Measurements from ENCODE around the gene GLRX.

Gene GLRX

DNA sequence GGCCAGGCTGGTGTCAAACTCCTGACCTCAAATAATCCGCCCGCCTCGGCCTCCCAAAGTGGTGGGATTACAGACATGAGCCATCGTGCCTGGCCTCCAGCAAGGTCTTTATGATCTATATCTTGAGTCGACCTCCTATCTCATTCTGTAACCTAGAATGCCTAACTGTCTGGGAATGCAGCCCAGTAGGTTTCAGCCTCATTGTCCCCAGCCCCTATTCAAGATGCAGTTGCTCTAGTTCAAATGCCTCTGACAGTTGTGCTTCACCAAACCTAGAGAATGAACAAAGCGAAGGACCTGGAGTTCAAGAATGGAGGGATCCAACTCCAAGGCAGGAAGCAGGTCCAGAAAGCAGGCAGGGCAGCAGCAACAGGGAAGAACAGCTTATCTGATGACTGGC is 30.8 kb downstream of the GLRX start:
- no peak for DNase-seq (ENCODE audit: low spot score)
- in situ Hi-C loops (cut with MboI; ENCODE audit: low pct_unique_long_range_greater_than_20kb, low sequenced_read_pairs, unreplicated experiment): no loop called here
- TF ChIP-seq, protein P1, sequence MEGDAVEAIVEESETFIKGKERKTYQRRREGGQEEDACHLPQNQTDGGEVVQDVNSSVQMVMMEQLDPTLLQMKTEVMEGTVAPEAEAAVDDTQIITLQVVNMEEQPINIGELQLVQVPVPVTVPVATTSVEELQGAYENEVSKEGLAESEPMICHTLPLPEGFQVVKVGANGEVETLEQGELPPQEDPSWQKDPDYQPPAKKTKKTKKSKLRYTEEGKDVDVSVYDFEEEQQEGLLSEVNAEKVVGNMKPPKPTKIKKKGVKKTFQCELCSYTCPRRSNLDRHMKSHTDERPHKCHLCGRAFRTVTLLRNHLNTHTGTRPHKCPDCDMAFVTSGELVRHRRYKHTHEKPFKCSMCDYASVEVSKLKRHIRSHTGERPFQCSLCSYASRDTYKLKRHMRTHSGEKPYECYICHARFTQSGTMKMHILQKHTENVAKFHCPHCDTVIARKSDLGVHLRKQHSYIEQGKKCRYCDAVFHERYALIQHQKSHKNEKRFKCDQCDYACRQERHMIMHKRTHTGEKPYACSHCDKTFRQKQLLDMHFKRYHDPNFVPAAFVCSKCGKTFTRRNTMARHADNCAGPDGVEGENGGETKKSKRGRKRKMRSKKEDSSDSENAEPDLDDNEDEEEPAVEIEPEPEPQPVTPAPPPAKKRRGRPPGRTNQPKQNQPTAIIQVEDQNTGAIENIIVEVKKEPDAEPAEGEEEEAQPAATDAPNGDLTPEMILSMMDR (IDR thresholded peaks at IDR 0.05; ENCODE audit: extremely low read depth, insufficient read depth, missing control alignments): no peak

DNA sequence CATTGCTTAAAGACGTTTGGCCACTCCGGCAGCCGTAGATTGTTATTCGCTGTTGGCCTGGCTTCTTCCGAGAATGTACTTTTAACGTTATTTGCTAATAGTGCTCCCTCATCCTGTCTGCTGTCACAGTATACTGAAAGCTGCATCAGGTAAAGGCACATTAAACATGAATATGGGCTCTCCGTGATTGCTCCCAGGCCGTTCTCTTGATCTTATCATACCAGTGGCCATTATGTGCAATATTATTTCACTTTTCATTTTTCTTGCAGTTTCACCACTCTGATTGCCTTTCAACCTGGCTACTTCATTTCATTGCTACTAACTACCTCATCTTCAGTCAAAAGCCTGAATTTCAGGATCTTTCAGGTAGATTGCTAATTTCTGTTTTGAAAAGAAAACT is 34.0 kb downstream of the GLRX start:
- no peak for DNase-seq (ENCODE audit: low spot score)
- TF ChIP-seq, protein P1 (IDR thresholded peaks at IDR 0.05; ENCODE audit: extremely low read depth, insufficient read depth, missing control alignments): no peak
- in situ Hi-C loops (cut with MboI; ENCODE audit: low pct_unique_long_range_greater_than_20kb, low sequenced_read_pairs, unreplicated experiment): no loop called here

DNA sequence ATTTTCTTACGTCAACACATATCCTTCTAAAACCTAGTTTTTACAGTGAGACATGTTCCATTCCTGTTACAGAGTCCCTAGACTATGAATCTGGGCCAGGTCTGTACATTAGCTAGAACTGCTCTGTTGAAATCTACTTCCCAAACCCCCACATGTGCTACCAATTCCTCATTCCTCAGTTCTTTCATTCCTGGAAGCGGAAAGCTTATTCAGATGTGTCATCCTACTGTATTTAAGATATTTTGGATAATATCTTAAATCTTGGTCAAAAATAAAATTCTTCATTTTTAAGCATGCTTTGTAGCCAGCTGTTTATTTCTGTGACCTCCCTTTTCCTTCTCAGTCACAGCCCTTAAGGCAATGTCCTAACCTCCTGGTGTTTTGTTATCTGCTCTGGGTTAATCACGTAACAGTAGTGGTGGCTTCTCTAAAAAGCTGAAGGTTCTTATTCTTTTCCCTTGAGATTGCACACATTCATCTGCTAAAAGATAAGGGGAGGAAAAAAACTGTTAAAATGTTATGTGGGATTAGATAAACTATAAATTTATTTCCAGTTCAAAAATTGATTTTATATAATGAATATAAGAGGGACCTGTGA is 35.6 kb downstream of the GLRX start:
- TF ChIP-seq, protein P1 (IDR thresholded peaks at IDR 0.05; ENCODE audit: extremely low read depth, insufficient read depth, missing control alignments): no peak
- no peak for DNase-seq (ENCODE audit: low spot score)
- in situ Hi-C loops (cut with MboI; ENCODE audit: low pct_unique_long_range_greater_than_20kb, low sequenced_read_pairs, unreplicated experiment): no loop called here

DNA sequence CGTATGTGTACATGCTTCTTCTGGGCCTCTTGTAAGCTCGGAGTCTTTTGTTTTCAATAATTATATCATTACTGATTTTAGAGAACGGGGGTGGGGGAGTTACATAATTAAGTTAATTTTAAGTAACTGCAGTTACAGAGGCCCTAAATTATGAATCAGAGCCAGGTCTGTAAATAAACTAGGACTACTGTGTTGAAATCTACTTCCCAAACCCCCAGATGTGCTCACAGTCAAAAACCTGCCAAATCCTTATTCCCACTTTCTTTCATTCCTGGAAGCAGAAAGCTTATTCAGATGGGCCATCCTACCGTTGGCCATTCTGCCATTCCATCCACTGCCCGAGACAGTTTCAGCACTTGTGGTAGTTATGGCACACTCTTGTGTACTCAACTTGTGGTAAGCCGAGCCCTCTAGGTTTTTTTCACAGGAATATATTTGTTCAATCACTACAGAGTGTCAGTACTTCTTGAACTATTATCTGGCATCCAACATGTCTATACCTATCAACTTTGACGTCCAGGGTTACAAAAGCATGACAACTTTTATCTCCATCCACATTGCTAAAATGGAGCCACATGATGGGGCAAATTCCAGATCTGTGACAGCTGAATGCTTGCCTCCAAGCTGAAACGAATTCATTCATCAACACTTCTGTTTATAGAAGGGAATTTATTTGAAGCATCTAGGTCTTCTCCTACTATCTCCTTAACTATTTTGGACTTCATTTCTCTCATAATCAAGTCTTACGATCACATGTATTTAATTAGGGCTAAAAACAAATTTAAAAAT is 37.8 kb downstream of the GLRX start:
- in situ Hi-C loops (cut with MboI; ENCODE audit: low pct_unique_long_range_greater_than_20kb, low sequenced_read_pairs, unreplicated experiment): loop anchor here (5.0 kb wide), 1 partner anchor 63 kb away; no protein-coding TSS in a partner anchor
- TF ChIP-seq, protein P1 (IDR thresholded peaks at IDR 0.05; ENCODE audit: extremely low read depth, insufficient read depth, missing control alignments): no peak
- no peak for DNase-seq (ENCODE audit: low spot score)

DNA sequence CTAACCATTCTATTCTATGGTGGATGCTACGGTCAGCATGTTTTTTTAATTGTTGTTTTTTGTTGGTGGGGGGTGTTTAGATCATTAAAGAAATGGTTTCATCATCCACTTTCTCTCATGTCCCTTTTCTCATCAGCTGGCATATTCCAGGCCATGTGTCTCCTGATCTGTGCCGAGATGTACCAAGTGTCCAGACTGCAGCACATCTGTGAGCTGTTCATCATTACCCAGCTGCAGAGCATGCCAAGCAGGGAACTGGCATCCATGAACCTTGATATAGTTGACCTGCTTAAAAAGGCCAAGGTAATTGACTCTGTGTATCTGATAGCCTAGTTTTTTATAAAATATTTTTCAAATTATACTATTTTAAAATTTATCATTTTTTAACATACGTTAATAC is 38.9 kb downstream of the GLRX start:
- in situ Hi-C loops (cut with MboI; ENCODE audit: low pct_unique_long_range_greater_than_20kb, low sequenced_read_pairs, unreplicated experiment): loop anchor here (5.0 kb wide), 1 partner anchor 64 kb away; no protein-coding TSS in a partner anchor
- no peak for DNase-seq (ENCODE audit: low spot score)
- TF ChIP-seq, protein P1 (IDR thresholded peaks at IDR 0.05; ENCODE audit: extremely low read depth, insufficient read depth, missing control alignments): no peak

DNA sequence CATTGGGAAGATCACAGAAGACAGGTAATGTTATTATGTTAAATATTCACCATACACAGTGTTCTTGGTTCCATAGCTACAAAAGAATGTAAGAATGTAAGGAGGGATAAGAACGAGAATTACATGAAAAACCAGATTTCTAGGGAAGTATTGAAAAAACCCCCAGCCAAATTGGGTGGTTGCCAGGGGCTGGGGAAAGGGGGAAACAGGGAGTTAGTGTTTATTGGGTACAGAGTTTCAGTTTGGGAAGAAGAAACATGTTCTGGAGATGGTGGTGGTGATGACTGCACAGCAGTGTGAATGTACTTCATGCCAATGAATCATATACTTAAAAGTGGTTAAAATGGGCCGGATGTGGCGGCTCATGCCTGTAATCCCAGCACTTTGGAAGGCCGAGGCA is 40.3 kb downstream of the GLRX start:
- no peak for DNase-seq (ENCODE audit: low spot score)
- in situ Hi-C loops (cut with MboI; ENCODE audit: low pct_unique_long_range_greater_than_20kb, low sequenced_read_pairs, unreplicated experiment): loop anchor here (5.0 kb wide), 1 partner anchor 65 kb away; no protein-coding TSS in a partner anchor
- TF ChIP-seq, protein P1 (IDR thresholded peaks at IDR 0.05; ENCODE audit: extremely low read depth, insufficient read depth, missing control alignments): no peak
